ENCODE data around the gene FIZ1.

- TF ChIP-seq RAD21 (conservative IDR thresholded peaks at IDR 0.05) = no peak
- no peak for TF ChIP-seq CTCF (IDR thresholded peaks at IDR 0.05; ENCODE audit: poor library complexity, severe bottlenecking)
Observed at GRCh38 chr19:55549500-55550320, 49.6 kb downstream of the FIZ1 start.
